Smooth muscle cell (in vitro differentiated cells): Measurements from ENCODE around the gene HOXB4. TPM values are rescaled to one million over a fixed set of nuclear protein-coding genes. Genes with fewer than 3 reads are reported as not detected.

Experiments
- DNase-seq: peaks from one replicate; lab custom pipeline; 2025; ENCODE audit not compliant: unreplicated experiment; lab: John Stamatoyannopoulos, UW
- H2AFZ ChIP-seq: fragments of 200-600 bp; sonication (generic); 2 replicates; pipeline ENCODE4 v1.6.0; 2016; ENCODE audit warnings: antibody characterized with exemption, low read depth, mild to moderate bottlenecking
- H3F3A ChIP-seq: fragments of 200-600 bp; sonication (generic); 2 replicates; pipeline ENCODE4 v1.6.0; 2017; ENCODE audit warnings: antibody characterized with exemption, low read depth
- H3K27ac ChIP-seq: fragments of 200-600 bp; sonication (generic); 2 replicates; pipeline ENCODE4 v1.5.1; 2016; ENCODE audit warnings: low read depth, mild to moderate bottlenecking
- H3K27me3 ChIP-seq: fragments of 200-600 bp; sonication (generic); 2 replicates; pipeline ENCODE4 v1.6.1; 2016; ENCODE audit warnings: low read depth, mild to moderate bottlenecking
- H3K36me3 ChIP-seq: fragments of 200-600 bp; sonication (generic); 2 replicates; pipeline ENCODE4 v1.5.1; 2016; ENCODE audit warnings: low read depth
- H3K4me1 ChIP-seq: fragments of 200-600 bp; sonication (generic); 2 replicates; pipeline ENCODE4 v1.5.1; 2016; ENCODE audit warnings: low read depth
- H3K4me2 ChIP-seq: fragments of 200-600 bp; sonication (generic); 2 replicates; pipeline ENCODE4 v1.6.0; 2016; ENCODE audit warnings: mild to moderate bottlenecking
- H3K4me3 ChIP-seq: fragments of 200-600 bp; sonication (generic); 2 replicates; pipeline ENCODE4 v1.5.1; 2016; ENCODE audit warnings: mild to moderate bottlenecking
- H3K79me2 ChIP-seq: fragments of 200-600 bp; sonication (generic); 2 replicates; pipeline ENCODE4 v1.6.0; 2016; ENCODE audit warnings: low read depth, mild to moderate bottlenecking
- H3K9ac ChIP-seq: fragments of 200-600 bp; sonication (generic); 2 replicates; pipeline ENCODE4 v1.6.0; 2016; ENCODE audit warnings: low read depth
- H3K9me3 ChIP-seq: fragments of 200-600 bp; sonication (generic); replicated peaks from 2 replicates; pipeline ENCODE4 v1.5.1; 2016; ENCODE audit warnings: low read depth
- H4K20me1 ChIP-seq: fragments of 200-600 bp; sonication (generic); 2 replicates; pipeline ENCODE4 v1.6.0; 2016; ENCODE audit warnings: low read depth
- CTCF ChIP-seq: fragments of 200-600 bp; sonication (generic); IDR thresholded peaks from 2 replicates; pipeline ENCODE4 v1.5.1; 2017; ENCODE audit warnings: borderline replicate concordance, mild to moderate bottlenecking, antibody characterized with exemption; ENCODE audit not compliant: insufficient read depth, poor library complexity, severe bottlenecking
- WGBS: methylation state at CpG from one replicate; pipeline ENCODE4 v1.1.7; 2016; ENCODE audit warnings: low lambda C conversion rate; 5-methylcytosine and 5-hydroxymethylcytosine counted together
- microRNA counts: library from miRNA; unstranded; fragments of <30 nt; microRNA quantifications from one replicate; lab custom pipeline; 2016
- polyA plus RNA-seq: library from polyadenylated mRNA; unstranded; fragments of >200 nt; fragmentation: Nextera tagmentation; extraction: Ambion mirVana; gene quantifications from 2 replicates; pipeline ENCODE4 v1.2.1, GENCODE V29; 2016
- total RNA-seq: library from RNA; depleted of rRNA; stranded (reverse); fragments of >200 nt; gene quantifications from 2 replicates; pipeline ENCODE4 v1.2.3, GENCODE V29; 2014

The HOXB4 gene
- total and polyA plus RNA-seq, 2 experiments from 2014 or later = 0.96 to 2.6 TPM

- no peak overlapping the region for H3K4me2 ChIP-seq
- no peaks in the 10 kb centered on the region for H3K36me3 ChIP-seq
- no peaks in the 10 kb centered on the region for H3K79me2 ChIP-seq
- no peaks in the 10 kb centered on the region for H3F3A ChIP-seq
- WGBS = 39% methylated on average over 7 of the region's 7 CpGs
- H3K9ac ChIP-seq = no peak overlapping the region
- no peak overlapping the region for H2AFZ ChIP-seq
- H3K27ac ChIP-seq = no peak overlapping the region
- peaks cover 72% of the 10 kb centered on the region for H3K27me3 ChIP-seq
- no peak for DNase-seq
- H3K4me3 ChIP-seq = no peak overlapping the region
- peaks cover 6% of the 10 kb centered on the region for H3K4me1 ChIP-seq
- H4K20me1 ChIP-seq = no peaks in the 10 kb centered on the region
- H3K9me3 ChIP-seq = no peaks in the 10 kb centered on the region
- no peak for TF ChIP-seq CTCF
Measured at GRCh38 chr17:48528153-48528935, 49.8 kb downstream of the HOXB4 start.

- Histone ChIP-seq H3K4me3 (peak overlapping the region; percentile 21), H3K9me3 (no peaks in the 10 kb centered on the region), H2AFZ (peak overlapping the region; percentile 69), H3K4me1 (peaks cover 6% of the 10 kb centered on the region), H3K79me2 (no peaks in the 10 kb centered on the region), H3K4me2 (peak overlapping the region; percentile 63), H3K9ac (no peak overlapping the region), H3K27ac (no peak overlapping the region), H3K27me3 (peaks cover 78% of the 10 kb centered on the region), H3F3A (no peaks in the 10 kb centered on the region), H4K20me1 (no peaks in the 10 kb centered on the region), H3K36me3 (no peaks in the 10 kb centered on the region)
- no peak for DNase-seq
- 20% methylated on average over 13 of the region's 14 CpGs for WGBS
- TF ChIP-seq CTCF = no peak
Measured at GRCh38 chr17:48527547-48527932, 50.6 kb downstream of the HOXB4 start.

GRCh38 chr17:48526608-48527546, 51.3 kb downstream of the HOXB4 start:
- WGBS = 21% methylated on average over 40 of the region's 59 CpGs
- Histone ChIP-seq H3K36me3 (no peaks in the 10 kb centered on the region), H3K27me3 (peaks cover 71% of the 10 kb centered on the region), H3K9ac (no peak overlapping the region), H3K79me2 (no peaks in the 10 kb centered on the region), H4K20me1 (no peaks in the 10 kb centered on the region), H3K4me2 (peak overlapping the region; percentile 63), H3K27ac (no peak overlapping the region), H3K4me1 (peaks cover 6% of the 10 kb centered on the region), H2AFZ (peak overlapping the region; percentile 69), H3F3A (no peaks in the 10 kb centered on the region), H3K4me3 (peak overlapping the region; percentile 21), H3K9me3 (no peaks in the 10 kb centered on the region)
- TF ChIP-seq CTCF = no peak
- DNase-seq = no peak

MicroRNAs within 50 kb of the gene (microRNA counts, 767-probe panel; counts per million panel counts)
- microRNA hsa-miR-10a-5p (lab: Ali Mortazavi, UCI) = 7,929 counts per million, percentile 53 among the panel's probes with 10 or more counts

Other genes starting within 250 kb of the HOXB4 start
- gene SKAP1, start 148.1 kb downstream of the HOXB4 start, total RNA-seq = not detected in 2 replicates
- gene SKAP1, start 148.1 kb downstream of the HOXB4 start, polyA plus RNA-seq = not detected in 2 replicates
- not detected in 2 replicates for gene HOXB1, start 47.3 kb downstream of the HOXB4 start, total RNA-seq
- not detected in 2 replicates for gene HOXB1, start 47.3 kb downstream of the HOXB4 start, polyA plus RNA-seq
- gene HOXB2, start 33.2 kb downstream of the HOXB4 start, total RNA-seq = 16.9 and 40.4 TPM in 2 replicates
- gene HOXB2, start 33.2 kb downstream of the HOXB4 start, polyA plus RNA-seq = 26.5 and 35.6 TPM in 2 replicates
- 5.1 and 9.1 TPM in 2 replicates for gene HOXB3, start 11.9 kb upstream of the HOXB4 start, total RNA-seq
- 2.8 and 4.4 TPM in 2 replicates for gene HOXB3, start 11.9 kb upstream of the HOXB4 start, polyA plus RNA-seq
- 0.49 and 0.94 TPM in 2 replicates for gene HOXB5, start 15.4 kb upstream of the HOXB4 start, total RNA-seq
- gene HOXB5, start 15.4 kb upstream of the HOXB4 start, polyA plus RNA-seq = 1.4 and 1.8 TPM in 2 replicates
- 6.3 and 7.2 TPM in 2 replicates for gene HOXB6, start 26.6 kb upstream of the HOXB4 start, total RNA-seq
- gene HOXB6, start 26.6 kb upstream of the HOXB4 start, polyA plus RNA-seq = 9.3 and 10.3 TPM in 2 replicates
- gene HOXB7, start 32.7 kb upstream of the HOXB4 start, total RNA-seq = 13.7 and 16.1 TPM in 2 replicates
- gene HOXB7, start 32.7 kb upstream of the HOXB4 start, polyA plus RNA-seq = 29.7 and 33.4 TPM in 2 replicates
- 2.0 and 3.8 TPM in 2 replicates for gene HOXB8, start 36.9 kb upstream of the HOXB4 start, total RNA-seq
- 0.15 and 0.94 TPM in 2 replicates for gene HOXB8, start 36.9 kb upstream of the HOXB4 start, polyA plus RNA-seq
- gene HOXB9, start 48.0 kb upstream of the HOXB4 start, total RNA-seq = 24.3 and 25.8 TPM in 2 replicates
- gene HOXB9, start 48.0 kb upstream of the HOXB4 start, polyA plus RNA-seq = 6.9 and 13.8 TPM in 2 replicates
- gene PRAC1, start 144.2 kb upstream of the HOXB4 start, total RNA-seq = not detected in 2 replicates
- gene PRAC1, start 144.2 kb upstream of the HOXB4 start, polyA plus RNA-seq = 2.4 and 6.5 TPM in 2 replicates
- gene PRAC2, start 144.8 kb upstream of the HOXB4 start, total RNA-seq = 3.5 and 8.4 TPM in 2 replicates
- gene PRAC2, start 144.8 kb upstream of the HOXB4 start, polyA plus RNA-seq = 6.8 and 7.8 TPM in 2 replicates
- gene HOXB13, start 150.4 kb upstream of the HOXB4 start, total RNA-seq = 3.3 and 4.8 TPM in 2 replicates
- gene HOXB13, start 150.4 kb upstream of the HOXB4 start, polyA plus RNA-seq = 4.4 and 5.4 TPM in 2 replicates
- gene TTLL6, start 238.9 kb upstream of the HOXB4 start, total RNA-seq = 0.27 TPM in 1 of 2 replicates, not detected in the other
- 0.41 TPM in 1 of 2 replicates, not detected in the other for gene TTLL6, start 238.9 kb upstream of the HOXB4 start, polyA plus RNA-seq